T-helper 9 cell (primary cell): ENCODE results near the gene POLR2M.
A peak's percentile ranks its signal among the peaks of the same experiment; 100 is the strongest.

Experiments used
- DNase-seq: peaks from one replicate; pipeline ENCODE4 v3.0.0-alpha.2; 2020

POLR2M gene

GRCh38 chr15:57692709-57693108 lies 13.8 kb upstream of the POLR2M start:
- no peak for DNase-seq

- DNase-seq = no peak
Observed at GRCh38 chr15:57694279-57694678, 12.2 kb upstream of the POLR2M start.

- no peak for DNase-seq
Observed at GRCh38 chr15:57696146-57696545, 10.4 kb upstream of the POLR2M start.

GRCh38 chr15:57697588-57697987 lies 8.9 kb upstream of the POLR2M start:
- no peak for DNase-seq

GRCh38 chr15:57698243-57698642 lies 8.3 kb upstream of the POLR2M start:
- DNase-seq = no peak

- DNase-seq = no peak
Observed at GRCh38 chr15:57698991-57699390, 7.5 kb upstream of the POLR2M start.

GRCh38 chr15:57703387-57703786 lies 3.1 kb upstream of the POLR2M start:
- no peak for DNase-seq

- no peak for DNase-seq
Observed at GRCh38 chr15:57704441-57704840, 2.1 kb upstream of the POLR2M start.

- DNase-seq = no peak
Observed at GRCh38 chr15:57705746-57706404, 639 bp upstream of the POLR2M start.

- no peak for DNase-seq
Observed at GRCh38 chr15:57708047-57708446, 1.5 kb downstream of the POLR2M start.

- no peak for DNase-seq
Observed at GRCh38 chr15:57718309-57718708, 11.8 kb downstream of the POLR2M start.

- no peak for DNase-seq
Observed at GRCh38 chr15:57720867-57721266, 14.4 kb downstream of the POLR2M start.

GRCh38 chr15:57726411-57726810 lies 19.9 kb downstream of the POLR2M start:
- no peak for DNase-seq

- no peak for DNase-seq
Observed at GRCh38 chr15:57727031-57727430, 20.5 kb downstream of the POLR2M start.

- DNase-seq = no peak
Observed at GRCh38 chr15:57728436-57728835, 21.9 kb downstream of the POLR2M start.

- no peak for DNase-seq
Observed at GRCh38 chr15:57730876-57731275, 24.4 kb downstream of the POLR2M start.

GRCh38 chr15:57731530-57732103 lies 25.1 kb downstream of the POLR2M start:
- no peak for DNase-seq

GRCh38 chr15:57732526-57733331 lies 26.2 kb downstream of the POLR2M start:
- DNase-seq = peak; percentile 26

GRCh38 chr15:57734860-57735259 lies 28.3 kb downstream of the POLR2M start:
- no peak for DNase-seq

- DNase-seq = no peak
Observed at GRCh38 chr15:57735431-57735830, 28.9 kb downstream of the POLR2M start.

- no peak for DNase-seq
Observed at GRCh38 chr15:57735891-57736290, 29.4 kb downstream of the POLR2M start.

GRCh38 chr15:57736591-57736990 lies 30.1 kb downstream of the POLR2M start:
- no peak for DNase-seq

- DNase-seq = no peak
Observed at GRCh38 chr15:57738734-57739237, 32.3 kb downstream of the POLR2M start.

- DNase-seq = no peak
Observed at GRCh38 chr15:57740048-57740447, 33.5 kb downstream of the POLR2M start.
